Measurements from ENCODE around the gene SLC9A3.
A peak's percentile ranks its signal among the peaks of the same experiment; 100 is the strongest.

SLC9A3 gene

DNA sequence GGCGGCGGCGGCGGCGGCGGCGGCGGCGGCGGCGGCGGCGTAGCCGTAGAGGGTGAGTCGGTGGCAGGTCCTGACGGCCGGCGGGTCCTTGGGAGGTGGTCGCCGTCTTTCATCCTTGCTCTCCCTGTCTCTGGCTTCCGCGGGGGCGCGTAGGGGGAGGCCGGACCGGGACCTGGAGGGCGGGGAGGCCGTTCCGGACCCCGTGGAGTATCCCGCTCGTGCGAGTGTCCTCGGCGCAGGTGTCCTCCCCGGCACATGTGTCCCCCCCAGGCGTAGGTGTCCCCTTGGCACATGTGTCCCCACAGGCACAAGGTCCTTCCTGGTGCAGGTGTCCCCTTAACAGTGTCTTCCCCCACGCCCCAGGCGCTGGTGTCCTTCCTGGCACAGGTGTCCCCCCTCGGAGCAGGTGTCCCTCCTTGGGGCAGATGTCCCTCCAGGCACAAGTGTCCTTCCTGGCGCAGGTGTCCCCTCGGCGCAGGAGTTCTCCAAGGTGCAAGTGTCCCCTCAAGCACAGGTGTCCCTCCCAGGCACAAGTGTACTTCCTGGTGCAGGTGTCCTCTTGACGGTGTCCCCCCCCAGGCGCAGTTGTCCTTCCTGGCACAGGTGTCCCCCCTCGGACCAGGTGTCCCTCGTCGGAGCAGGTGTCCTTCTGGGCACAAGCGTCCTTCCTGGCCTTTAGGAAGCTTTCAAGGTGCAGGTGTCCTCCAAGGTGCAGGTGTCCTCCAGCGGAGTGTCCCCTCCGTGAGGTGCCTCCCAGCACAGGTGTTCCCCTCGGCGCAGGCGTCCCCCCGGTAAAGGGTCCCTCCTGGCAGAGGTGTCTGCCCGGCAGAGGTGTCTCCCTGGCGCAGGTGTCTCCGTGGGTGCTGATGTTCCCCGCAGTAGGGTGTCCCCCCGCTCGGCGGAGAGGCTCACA lies 80.8 kb downstream of the SLC9A3 start:
- H3K27ac ChIP-seq, result peak overlapping the region; percentile 79
- TF ChIP-seq, protein P1, sequence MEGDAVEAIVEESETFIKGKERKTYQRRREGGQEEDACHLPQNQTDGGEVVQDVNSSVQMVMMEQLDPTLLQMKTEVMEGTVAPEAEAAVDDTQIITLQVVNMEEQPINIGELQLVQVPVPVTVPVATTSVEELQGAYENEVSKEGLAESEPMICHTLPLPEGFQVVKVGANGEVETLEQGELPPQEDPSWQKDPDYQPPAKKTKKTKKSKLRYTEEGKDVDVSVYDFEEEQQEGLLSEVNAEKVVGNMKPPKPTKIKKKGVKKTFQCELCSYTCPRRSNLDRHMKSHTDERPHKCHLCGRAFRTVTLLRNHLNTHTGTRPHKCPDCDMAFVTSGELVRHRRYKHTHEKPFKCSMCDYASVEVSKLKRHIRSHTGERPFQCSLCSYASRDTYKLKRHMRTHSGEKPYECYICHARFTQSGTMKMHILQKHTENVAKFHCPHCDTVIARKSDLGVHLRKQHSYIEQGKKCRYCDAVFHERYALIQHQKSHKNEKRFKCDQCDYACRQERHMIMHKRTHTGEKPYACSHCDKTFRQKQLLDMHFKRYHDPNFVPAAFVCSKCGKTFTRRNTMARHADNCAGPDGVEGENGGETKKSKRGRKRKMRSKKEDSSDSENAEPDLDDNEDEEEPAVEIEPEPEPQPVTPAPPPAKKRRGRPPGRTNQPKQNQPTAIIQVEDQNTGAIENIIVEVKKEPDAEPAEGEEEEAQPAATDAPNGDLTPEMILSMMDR (conservative IDR thresholded peaks at IDR 0.05; ENCODE audit: low read depth), result no peak
- DNase-seq (ENCODE audit: low spot score), result peak; percentile 36
- CTCF ChIA-PET, result no interaction called here
- POLR2A ChIA-PET (ENCODE audit: low non-redundant PET), result no interaction called here

DNA sequence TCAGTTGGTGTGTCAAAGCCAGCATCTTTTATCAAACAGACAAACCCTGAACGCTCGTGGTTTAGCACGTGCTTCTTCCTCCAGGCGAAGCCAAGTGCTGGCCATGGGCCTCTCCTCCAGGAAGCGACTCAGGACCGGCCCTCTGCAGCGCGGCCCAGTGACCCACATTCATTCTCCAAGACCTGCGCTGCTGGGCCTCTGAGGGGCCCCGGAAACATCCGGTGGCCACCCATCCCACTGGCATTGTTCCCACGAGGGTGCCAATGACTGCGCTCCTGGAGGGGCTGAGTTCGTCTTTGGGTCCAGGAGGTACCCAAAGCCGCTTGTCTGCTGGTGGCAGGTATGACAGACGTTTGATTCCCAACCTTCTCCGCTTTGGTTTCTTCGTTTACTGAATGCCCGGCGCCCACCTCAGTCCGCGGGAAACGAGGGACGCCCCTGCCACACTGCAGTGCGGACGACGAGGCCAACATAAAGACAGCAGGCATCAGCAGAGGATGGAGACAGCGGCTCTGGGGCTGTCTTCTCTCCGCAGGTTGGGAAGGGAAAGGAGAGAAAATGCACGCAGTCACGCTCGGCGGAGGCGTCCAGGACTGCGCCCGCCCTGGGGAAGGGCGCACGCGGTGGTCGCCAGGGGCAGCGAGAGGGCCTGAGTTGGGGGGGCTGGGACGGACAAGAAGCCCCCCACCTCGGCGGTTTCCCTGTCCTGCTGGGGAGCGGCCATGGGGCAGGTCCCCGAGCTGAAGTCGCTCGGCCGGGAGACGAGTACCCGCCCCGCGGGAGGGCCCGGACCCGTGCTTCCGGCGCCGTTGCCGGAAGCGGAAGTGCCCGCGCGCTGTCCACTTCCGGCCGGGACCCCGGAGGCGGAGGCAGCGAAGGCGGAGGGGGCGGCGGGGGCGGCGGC lies 81.7 kb downstream of the SLC9A3 start, which contains the start of gene EXOC3:
Gene EXOC3 (plus strand): TSS at position 842 of the 904 bp plus-strand sequence. CDS start 3,030 bp downstream, outside the sequence.
- CTCF ChIA-PET, result interaction anchor here (0.6 kb wide), 1 partner anchor 11 kb away, joined by 3 read pairs; no protein-coding TSS in a partner anchor
- POLR2A ChIA-PET (ENCODE audit: low non-redundant PET), result no interaction called here
- TF ChIP-seq, protein P1 (conservative IDR thresholded peaks at IDR 0.05; ENCODE audit: low read depth), result no peak
- DNase-seq (ENCODE audit: low spot score), result peak; percentile 89
- peak within 1 kb of the TSS; percentile 79 for H3K27ac ChIP-seq

DNA sequence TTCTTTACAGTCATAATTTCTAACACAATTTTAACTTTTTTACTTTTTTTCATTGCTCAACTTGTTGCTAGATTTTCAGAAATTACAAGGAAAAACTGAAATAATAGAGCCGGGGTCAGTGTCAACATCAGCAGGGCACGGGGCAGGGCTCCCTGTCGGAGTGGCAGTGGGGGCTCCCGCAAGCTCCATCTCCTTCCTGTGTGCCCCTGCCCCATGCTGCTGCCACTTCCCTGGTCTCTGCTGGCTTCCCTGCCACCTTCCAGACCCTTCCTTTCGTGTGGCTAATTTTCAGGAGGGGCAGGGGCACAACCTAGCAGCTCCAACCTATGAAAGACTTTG lies 82.3 kb downstream of the SLC9A3 start:
- CTCF ChIA-PET, result interaction anchor here (0.6 to 0.7 kb wide), 2 partner anchors 11 to 785 kb away, joined by 3 to 8 read pairs; no protein-coding TSS in a partner anchor
- TF ChIP-seq, protein P1 (conservative IDR thresholded peaks at IDR 0.05; ENCODE audit: low read depth), result no peak
- DNase-seq (ENCODE audit: low spot score), result no peak
- POLR2A ChIA-PET (ENCODE audit: low non-redundant PET), result no interaction called here
- peak overlapping the region; percentile 79 for H3K27ac ChIP-seq

DNA sequence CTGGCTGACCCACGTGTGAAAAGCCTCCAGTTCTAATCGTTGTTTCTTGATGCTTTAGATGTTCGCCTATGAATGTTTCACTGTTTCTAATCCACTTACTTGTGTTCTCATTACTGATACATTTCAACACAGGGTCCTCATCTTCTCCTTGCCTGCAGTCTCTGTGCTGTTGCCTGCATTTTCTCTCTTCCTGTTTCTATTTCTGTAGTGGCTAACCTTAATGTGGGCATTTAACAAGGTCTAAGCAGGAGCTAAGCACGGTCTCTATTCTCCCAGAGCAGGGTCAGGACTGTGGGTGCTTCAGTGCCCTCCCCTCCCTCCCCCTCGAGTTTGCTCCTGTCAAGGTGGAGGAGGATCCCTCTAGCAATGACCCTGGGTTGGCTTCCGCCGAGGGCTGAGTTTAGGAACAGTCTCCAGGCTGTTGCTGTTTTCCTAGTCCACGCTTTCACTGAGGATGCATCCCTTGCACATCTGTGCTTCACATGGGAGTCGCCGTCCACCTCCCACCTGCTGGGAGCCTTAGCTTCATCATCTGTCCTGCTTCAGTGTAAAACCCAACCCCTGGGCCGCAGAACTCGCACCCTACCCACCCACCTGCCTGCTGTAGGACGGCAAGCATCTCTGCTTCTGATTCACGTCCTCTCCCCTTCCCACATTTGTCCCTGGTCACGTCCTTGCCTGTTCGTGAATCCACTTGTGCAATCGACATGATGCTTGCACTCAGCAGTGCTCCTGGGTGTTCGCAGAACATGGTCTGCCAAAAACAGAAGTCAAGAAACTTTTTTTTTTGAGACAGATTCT lies 83.6 kb downstream of the SLC9A3 start:
- TF ChIP-seq, protein P1 (conservative IDR thresholded peaks at IDR 0.05; ENCODE audit: low read depth), result no peak
- H3K27ac ChIP-seq, result peak overlapping the region; percentile 9; the same call in 1 of the 2 replicates
- ChIA-PET POLR2A (ENCODE audit: low non-redundant PET) (no interaction called here), CTCF (interaction anchor here (1.3 kb wide), 1 partner anchor 124 kb away, joined by 3 read pairs; no protein-coding TSS in a partner anchor)
- DNase-seq (ENCODE audit: low spot score), result no peak

DNA sequence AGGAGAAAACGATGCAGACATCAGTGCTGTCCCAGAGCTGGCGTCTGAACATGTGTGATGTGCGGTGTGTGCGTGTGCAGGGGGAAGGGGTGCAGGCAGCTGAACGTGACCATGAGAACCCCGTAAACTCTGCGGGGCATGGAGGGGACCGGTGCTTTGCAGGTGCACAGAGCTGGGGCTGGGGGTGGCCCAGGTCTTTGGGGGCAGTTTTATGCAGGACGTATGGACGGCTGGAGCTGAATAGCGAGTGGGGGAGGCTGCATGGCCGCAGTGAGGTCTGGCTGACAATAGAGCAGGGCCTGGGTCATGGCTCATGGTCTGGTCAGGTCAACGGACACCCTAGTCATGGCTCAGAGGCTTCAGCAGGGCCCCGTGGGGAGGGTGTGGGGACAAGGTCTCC lies 84.6 kb downstream of the SLC9A3 start:
- CTCF ChIA-PET, result interaction anchor here (1.3 kb wide), 1 partner anchor 123 kb away, joined by 3 read pairs; no protein-coding TSS in a partner anchor
- POLR2A ChIA-PET (ENCODE audit: low non-redundant PET), result no interaction called here
- 0 out of 2 replicates have a peak overlapping the region, but pooled peaks have one; percentile 2 for H3K27ac ChIP-seq
- no peak for DNase-seq (ENCODE audit: low spot score)
- TF ChIP-seq, protein P1 (conservative IDR thresholded peaks at IDR 0.05; ENCODE audit: low read depth), result no peak

Measured in RWPE1 (cell line).